Coronary artery (tissue), 2 donors: Measurements from ENCODE around the gene DMBX1.

Experiments used
- DNase-seq: peaks from one replicate; pipeline ENCODE4 v3.0.0-alpha.2; 2017; ENCODE audit warnings: low spot score
- H3K27ac ChIP-seq, 2 donors: fragments of 200-600 bp; sonication (generic); one replicate each; pipeline ENCODE4 v1.5.1; 2016 to 2019
- H3K4me3 ChIP-seq: fragments of 200-600 bp; sonication (generic); 2 replicates; pipeline ENCODE4 v1.5.1; 2016; ENCODE audit warnings: mild to moderate bottlenecking, moderate library complexity
- TF ChIP-seq, protein P1 (sequence below): fragments of 200-600 bp; sonication (generic); IDR thresholded peaks from one replicate; pipeline ENCODE4 v1.5.1; 2019; ENCODE audit warnings: antibody characterized with exemption

Gene DMBX1

DNA sequence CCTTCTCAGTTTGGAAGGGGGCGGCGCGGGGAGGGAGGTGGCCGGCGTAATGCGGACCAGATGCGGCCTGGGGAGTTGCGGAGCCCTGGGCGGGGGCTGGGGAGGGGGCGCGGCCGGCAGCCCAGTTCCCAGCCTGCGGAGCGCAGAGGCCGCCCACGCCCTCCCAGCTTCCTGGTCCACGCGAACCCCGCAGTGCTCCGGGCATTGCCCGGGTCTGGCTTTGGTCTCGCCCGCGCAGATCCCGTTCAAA is 695 bp downstream of the DMBX1 start:
- TF ChIP-seq, protein P1, sequence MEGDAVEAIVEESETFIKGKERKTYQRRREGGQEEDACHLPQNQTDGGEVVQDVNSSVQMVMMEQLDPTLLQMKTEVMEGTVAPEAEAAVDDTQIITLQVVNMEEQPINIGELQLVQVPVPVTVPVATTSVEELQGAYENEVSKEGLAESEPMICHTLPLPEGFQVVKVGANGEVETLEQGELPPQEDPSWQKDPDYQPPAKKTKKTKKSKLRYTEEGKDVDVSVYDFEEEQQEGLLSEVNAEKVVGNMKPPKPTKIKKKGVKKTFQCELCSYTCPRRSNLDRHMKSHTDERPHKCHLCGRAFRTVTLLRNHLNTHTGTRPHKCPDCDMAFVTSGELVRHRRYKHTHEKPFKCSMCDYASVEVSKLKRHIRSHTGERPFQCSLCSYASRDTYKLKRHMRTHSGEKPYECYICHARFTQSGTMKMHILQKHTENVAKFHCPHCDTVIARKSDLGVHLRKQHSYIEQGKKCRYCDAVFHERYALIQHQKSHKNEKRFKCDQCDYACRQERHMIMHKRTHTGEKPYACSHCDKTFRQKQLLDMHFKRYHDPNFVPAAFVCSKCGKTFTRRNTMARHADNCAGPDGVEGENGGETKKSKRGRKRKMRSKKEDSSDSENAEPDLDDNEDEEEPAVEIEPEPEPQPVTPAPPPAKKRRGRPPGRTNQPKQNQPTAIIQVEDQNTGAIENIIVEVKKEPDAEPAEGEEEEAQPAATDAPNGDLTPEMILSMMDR = no peak
- no peak for DNase-seq
- peak overlapping the region; percentile 58 for H3K4me3 ChIP-seq
- H3K27ac ChIP-seq = no peak overlapping the region

DNA sequence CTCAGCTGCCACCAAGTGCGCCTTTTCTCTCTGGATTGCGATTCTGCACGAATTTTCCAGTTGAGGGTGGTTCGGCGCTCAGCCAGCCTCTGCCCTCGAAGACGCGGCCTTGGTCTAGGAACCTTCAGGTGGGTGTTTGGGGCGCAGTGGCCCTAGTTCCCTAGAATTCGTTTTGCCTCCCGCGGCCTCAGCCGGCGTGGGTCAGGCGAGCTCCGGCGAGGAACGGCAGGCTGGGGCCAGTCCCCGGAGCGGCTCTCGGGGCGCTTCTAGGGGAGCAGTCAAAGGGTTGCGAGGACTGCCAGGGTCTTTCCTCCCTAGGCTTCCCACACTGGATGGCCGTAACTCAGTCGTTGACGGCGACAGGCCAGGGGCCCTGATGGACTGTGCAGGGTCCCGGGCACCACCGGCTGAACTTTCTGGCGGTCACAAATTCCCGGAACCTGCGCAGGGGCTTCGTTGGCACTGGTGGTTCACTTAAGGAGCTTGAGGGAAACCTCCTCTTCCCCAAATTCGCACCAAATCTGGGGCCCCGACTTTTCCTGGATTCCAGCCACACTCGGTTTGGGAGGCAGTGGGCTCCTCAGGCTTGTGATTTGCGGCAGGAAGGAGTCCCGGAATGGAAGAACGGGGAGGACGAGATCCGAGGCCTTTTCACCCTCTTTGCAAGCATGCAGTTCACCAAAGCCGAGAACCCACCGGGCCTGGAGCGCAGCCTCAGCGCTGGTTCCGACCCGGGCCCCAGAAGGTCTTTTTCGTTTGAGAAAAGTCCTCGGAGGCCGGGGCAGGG is 1.2 kb downstream of the DMBX1 start:
- Histone ChIP-seq H3K4me3 (peak overlapping the region; percentile 58), H3K27ac (no peak overlapping the region)
- TF ChIP-seq, protein P1 = no peak
- DNase-seq = no peak

DNA sequence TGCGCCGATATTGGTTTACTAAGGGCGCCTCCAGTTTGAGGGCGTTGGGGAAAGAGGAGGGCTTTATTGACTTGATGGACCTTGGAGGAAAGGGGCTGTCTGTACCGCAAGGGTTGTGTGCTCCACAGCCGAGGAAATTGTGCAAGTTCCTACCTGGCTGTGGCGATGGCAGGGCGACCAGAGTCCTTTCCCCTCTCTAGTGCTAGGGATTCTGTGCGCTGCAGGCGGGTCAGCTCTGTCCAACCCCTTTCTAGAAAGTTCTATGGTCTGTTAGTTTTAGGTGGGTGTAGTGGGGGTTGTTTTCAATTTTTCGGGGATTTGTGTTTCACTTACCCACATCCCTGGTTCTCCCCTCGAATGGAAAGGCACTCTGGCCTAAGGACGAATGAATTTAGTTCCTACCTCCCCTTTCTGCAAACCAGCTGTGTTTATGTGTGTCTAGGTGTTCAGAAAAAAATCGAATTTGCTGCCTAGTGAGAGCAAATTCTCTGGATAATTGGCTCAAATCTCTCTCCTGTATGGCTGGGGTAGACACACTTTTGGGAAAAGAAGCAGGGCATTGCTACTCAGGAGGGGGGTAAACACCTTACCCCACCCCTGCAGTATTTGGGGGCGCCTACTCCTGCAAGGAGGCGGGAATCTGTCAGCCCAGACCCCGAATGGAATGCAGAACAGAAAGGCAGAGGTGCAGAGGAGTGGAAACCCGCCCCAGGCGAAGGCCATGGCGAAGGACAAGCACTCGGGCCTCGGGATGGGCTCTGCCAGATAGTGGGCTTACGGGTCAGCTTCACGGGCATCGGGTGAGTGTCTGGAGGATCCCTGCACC is 2.0 kb downstream of the DMBX1 start:
- DNase-seq = no peak
- H3K4me3 ChIP-seq = no peak overlapping the region
- TF ChIP-seq, protein P1 = no peak
- H3K27ac ChIP-seq = no peak overlapping the region

DNA sequence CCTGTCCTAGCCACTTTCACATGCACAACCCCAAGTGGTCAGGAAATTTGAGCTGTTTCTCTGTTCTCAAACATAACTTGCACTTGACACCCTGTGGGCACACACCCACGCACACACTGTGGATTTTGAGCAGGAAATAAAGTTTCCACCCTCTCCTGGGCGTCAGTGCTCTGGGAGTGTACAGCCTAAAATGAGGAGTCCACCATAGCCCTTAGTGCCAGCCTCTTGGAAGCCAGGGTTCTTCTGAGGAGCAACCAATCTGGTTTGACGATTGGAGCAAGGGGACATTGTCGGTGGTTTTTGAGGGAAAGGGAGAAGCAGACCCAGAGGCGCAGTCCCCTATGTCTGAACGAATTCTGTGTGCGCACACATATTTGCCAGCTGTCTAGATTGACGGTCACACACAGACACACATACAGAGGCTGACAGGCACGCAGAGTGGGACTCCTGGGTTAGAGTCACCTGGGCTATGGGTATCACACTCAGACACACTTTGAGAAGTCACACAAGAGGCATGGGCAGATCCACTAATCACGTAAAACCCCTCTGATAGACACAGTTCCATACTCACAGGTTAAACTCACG is 2.7 kb downstream of the DMBX1 start:
- TF ChIP-seq, protein P1 = no peak
- Histone ChIP-seq H3K27ac (no peak overlapping the region), H3K4me3 (no peak overlapping the region)
- no peak for DNase-seq

DNA sequence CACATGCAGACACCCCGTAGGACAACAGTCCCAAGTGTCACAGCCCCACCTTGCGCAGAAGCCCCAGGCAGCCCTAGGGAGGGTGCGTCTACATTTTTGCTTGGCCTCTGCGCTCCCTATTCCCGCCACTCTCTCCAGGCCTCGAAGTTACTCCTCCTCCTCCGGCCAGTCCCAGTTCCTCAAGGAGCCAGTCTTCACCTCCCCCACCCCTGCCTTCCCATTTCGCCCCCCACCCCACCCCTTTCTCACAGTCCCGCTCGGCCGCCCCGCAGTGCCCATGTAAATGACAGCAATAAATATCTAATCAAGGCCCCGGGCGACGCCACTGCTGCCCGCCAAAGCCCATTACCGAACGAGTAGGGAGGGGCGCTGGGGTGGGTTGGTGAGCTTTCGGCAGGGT is 3.2 kb downstream of the DMBX1 start:
- no peak for DNase-seq
- TF ChIP-seq, protein P1 = no peak
- Histone ChIP-seq H3K4me3 (no peak overlapping the region), H3K27ac (no peak overlapping the region)

DNA sequence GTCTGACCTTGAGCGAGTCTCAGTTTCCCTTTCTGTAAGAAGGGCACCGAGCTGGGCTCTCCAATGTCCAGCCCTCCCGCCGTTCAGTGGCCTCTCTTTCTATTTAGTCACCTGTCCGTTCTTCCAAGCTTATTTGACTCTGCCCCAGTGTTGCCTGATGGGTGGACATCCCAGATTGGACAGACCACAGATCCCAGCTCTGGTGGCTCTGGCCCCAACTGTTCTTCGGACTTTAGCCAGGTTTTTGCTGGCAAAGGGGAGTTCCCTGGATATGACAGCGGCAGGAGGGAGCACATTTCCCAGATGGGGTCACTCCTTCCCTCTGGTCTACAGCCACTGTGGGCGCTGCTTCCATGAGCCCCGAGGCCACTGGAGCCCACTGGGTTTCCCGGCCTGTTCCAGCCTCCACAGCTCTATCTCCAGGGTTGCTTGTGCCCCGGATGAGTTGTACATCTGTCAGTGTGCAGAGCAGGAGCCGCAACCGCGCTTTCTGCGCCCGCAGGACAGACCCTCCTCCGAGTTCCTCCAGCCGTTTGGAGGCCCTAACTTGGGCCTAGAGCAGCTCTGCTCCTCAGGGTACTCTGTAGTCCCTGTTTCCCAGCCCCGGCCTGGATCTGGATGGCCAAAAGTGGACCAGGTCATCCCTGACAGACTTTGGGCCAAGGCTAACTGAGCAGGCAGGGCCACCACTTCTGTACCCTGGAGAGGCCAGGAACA is 3.8 kb downstream of the DMBX1 start:
- TF ChIP-seq, protein P1 = no peak
- H3K4me3 ChIP-seq = no peak overlapping the region
- DNase-seq = no peak
- H3K27ac ChIP-seq = no peak overlapping the region
